HEK293 (cell line): ENCODE measurements around the gene CALML3.

ENCODE experiments used
- CTCF ChIA-PET: fragments of 350-600 bp; formaldehyde crosslinking; extraction: SDS; loops from one replicate; lab custom pipeline; 2021; ENCODE audit warnings: antibody characterized with exemption; lab: Yijun Ruan, JAX
- POLR2A ChIA-PET: fragments of 300-600 bp; formaldehyde crosslinking; extraction: SDS; loops from one replicate; lab custom pipeline; 2020; ENCODE audit warnings: antibody characterized with exemption, inconsistent platforms; lab: Yijun Ruan, JAX
- H3K27ac ChIP-seq: fragments of 200-500 bp; sonication (Bioruptor generic); 2 replicates; pipeline ENCODE4 v1.5.1; 2014; ENCODE audit warnings: low read depth, low read length, control low read depth, inconsistent platforms; ENCODE audit errors: extremely low read depth
- H3K36me3 ChIP-seq, 2 experiments: fragments of 200-500 bp in 1 of 2; sonication (Bioruptor generic) in 1 of 2; 1 replicate in 1 of 2; 2 replicates in 1 of 2; pipeline ENCODE4 v1.5.1; 2014 to 2017; ENCODE audit warnings: inconsistent platforms in 2 of 2, low read length in 2 of 2; ENCODE audit not compliant: control insufficient read depth in 2 of 2, insufficient read depth in 1 of 2
- H3K4me1 ChIP-seq: fragments of 200-500 bp; sonication (Bioruptor generic); 2 replicates; pipeline ENCODE4 v1.5.1; 2014; ENCODE audit warnings: mild to moderate bottlenecking, low read length, inconsistent platforms; ENCODE audit not compliant: control insufficient read depth, insufficient read depth
- H3K4me3 ChIP-seq: 2 replicates; pipeline ENCODE4 v1.5.1; 2011; ENCODE audit warnings: low read depth, mild to moderate bottlenecking, control low read depth, low read length, moderate library complexity
- H3K9me3 ChIP-seq: fragments of 200-500 bp; sonication (Bioruptor generic); 2 replicates; pipeline ENCODE4 v1.5.1; 2014; ENCODE audit warnings: low read depth, low read length, inconsistent platforms; ENCODE audit not compliant: control insufficient read depth, insufficient read depth
- FEZF1 ChIP-seq: fragments of 450-650 bp; formaldehyde crosslinking; IDR thresholded peaks from 2 replicates; pipeline ENCODE4 v1.5.1; 2016; ENCODE audit warnings: missing biosample characterization, missing genetic modification characterization
- MEIS1 ChIP-seq: sonication (generic); formaldehyde crosslinking; IDR thresholded peaks from 2 replicates; pipeline ENCODE4 v1.8.1; 2022; ENCODE audit warnings: missing genetic modification reagents, mild to moderate bottlenecking, borderline replicate concordance
- OSR2 ChIP-seq: fragments of 450-650 bp; formaldehyde crosslinking; IDR thresholded peaks from 2 replicates; pipeline ENCODE4 v1.5.1; 2016; ENCODE audit warnings: missing biosample characterization, missing genetic modification characterization
- OVOL3 ChIP-seq: fragments of 450-650 bp; formaldehyde crosslinking; IDR thresholded peaks from 2 replicates; pipeline ENCODE4 v1.5.1; 2016; ENCODE audit warnings: missing biosample characterization, missing genetic modification characterization
- SP7 ChIP-seq: fragments of 450-650 bp; formaldehyde crosslinking; IDR thresholded peaks from 2 replicates; pipeline ENCODE4 v1.5.1; 2016; ENCODE audit warnings: missing biosample characterization, missing genetic modification characterization
- ZBTB48 ChIP-seq: fragments of 450-650 bp; formaldehyde crosslinking; IDR thresholded peaks from 2 replicates; pipeline ENCODE4 v1.5.1; 2016; ENCODE audit warnings: missing biosample characterization, missing genetic modification characterization
- ZNF248 ChIP-seq: fragments of 450-650 bp; formaldehyde crosslinking; IDR thresholded peaks from 2 replicates; pipeline ENCODE4 v1.5.1; 2017; ENCODE audit warnings: missing biosample characterization, missing genetic modification characterization
- ZNF555 ChIP-seq: fragments of 450-650 bp; formaldehyde crosslinking; conservative IDR thresholded peaks from 2 replicates; pipeline ENCODE4 v1.5.1; 2017; ENCODE audit warnings: missing biosample characterization, mild to moderate bottlenecking, missing genetic modification characterization, inconsistent platforms
- ZSCAN16 ChIP-seq: fragments of 450-650 bp; formaldehyde crosslinking; IDR thresholded peaks from 2 replicates; pipeline ENCODE4 v1.5.1; 2016; ENCODE audit warnings: missing biosample characterization, missing genetic modification characterization
- ZSCAN30 ChIP-seq: fragments of 450-650 bp; IDR thresholded peaks from 2 replicates; pipeline ENCODE4 v1.5.1; 2018; ENCODE audit warnings: missing biosample characterization, mild to moderate bottlenecking, missing genetic modification characterization, moderate library complexity
- TF ChIP-seq, protein P1 (sequence below): fragments of 450-650 bp; formaldehyde crosslinking; conservative IDR thresholded peaks from 2 replicates; pipeline ENCODE4 v1.5.1; 2016; ENCODE audit warnings: low read depth, missing biosample characterization, missing genetic modification characterization
- TF ChIP-seq, protein P2 (sequence below): fragments of 450-650 bp; formaldehyde crosslinking; IDR thresholded peaks from 2 replicates; pipeline ENCODE4 v1.5.1; 2017; ENCODE audit warnings: missing biosample characterization, missing genetic modification characterization
- TF ChIP-seq, protein P3 (sequence below): fragments of 450-650 bp; formaldehyde crosslinking; IDR thresholded peaks from 2 replicates; pipeline ENCODE4 v1.5.1; 2016; ENCODE audit warnings: missing biosample characterization, missing genetic modification characterization
- TF ChIP-seq, protein P4 (sequence below): fragments of 450-650 bp; formaldehyde crosslinking; IDR thresholded peaks from 2 replicates; pipeline ENCODE4 v1.5.1; 2016; ENCODE audit warnings: missing biosample characterization, missing genetic modification characterization, borderline replicate concordance
- TF ChIP-seq, protein P5 (sequence below): fragments of 450-650 bp; formaldehyde crosslinking; IDR thresholded peaks from 2 replicates; pipeline ENCODE4 v1.5.0; 2017; ENCODE audit warnings: missing biosample characterization, missing genetic modification characterization, borderline replicate concordance

Gene CALML3

DNA sequence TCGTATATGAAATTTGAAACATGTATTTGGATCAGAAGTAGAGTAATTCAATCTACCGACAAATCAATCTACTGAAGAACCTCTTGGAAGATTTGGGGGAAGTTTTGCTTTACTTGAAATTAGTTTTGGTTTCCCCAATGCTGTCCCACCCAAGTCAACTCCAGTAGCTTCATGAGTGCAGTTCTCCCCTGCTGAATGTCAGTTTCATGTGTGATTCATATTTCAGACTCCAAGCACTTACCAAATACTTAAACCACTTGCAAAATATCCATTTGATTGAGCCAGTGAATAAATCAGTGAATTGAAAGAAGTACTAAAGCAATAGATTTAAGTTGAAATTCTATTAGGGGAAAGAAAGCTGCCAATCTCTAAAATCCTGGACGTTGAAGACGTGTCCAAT is 34.7 kb upstream of the CALML3 start (continued):
- TF ChIP-seq, protein P1, sequence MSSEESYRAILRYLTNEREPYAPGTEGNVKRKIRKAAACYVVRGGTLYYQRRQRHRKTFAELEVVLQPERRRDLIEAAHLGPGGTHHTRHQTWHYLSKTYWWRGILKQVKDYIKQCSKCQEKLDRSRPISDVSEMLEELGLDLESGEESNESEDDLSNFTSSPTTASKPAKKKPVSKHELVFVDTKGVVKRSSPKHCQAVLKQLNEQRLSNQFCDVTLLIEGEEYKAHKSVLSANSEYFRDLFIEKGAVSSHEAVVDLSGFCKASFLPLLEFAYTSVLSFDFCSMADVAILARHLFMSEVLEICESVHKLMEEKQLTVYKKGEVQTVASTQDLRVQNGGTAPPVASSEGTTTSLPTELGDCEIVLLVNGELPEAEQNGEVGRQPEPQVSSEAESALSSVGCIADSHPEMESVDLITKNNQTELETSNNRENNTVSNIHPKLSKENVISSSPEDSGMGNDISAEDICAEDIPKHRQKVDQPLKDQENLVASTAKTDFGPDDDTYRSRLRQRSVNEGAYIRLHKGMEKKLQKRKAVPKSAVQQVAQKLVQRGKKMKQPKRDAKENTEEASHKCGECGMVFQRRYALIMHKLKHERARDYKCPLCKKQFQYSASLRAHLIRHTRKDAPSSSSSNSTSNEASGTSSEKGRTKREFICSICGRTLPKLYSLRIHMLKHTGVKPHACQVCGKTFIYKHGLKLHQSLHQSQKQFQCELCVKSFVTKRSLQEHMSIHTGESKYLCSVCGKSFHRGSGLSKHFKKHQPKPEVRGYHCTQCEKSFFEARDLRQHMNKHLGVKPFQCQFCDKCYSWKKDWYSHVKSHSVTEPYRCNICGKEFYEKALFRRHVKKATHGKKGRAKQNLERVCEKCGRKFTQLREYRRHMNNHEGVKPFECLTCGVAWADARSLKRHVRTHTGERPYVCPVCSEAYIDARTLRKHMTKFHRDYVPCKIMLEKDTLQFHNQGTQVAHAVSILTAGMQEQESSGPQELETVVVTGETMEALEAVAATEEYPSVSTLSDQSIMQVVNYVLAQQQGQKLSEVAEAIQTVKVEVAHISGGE (tag by site-specific recombination): no peak
- TF ChIP-seq, protein P2, sequence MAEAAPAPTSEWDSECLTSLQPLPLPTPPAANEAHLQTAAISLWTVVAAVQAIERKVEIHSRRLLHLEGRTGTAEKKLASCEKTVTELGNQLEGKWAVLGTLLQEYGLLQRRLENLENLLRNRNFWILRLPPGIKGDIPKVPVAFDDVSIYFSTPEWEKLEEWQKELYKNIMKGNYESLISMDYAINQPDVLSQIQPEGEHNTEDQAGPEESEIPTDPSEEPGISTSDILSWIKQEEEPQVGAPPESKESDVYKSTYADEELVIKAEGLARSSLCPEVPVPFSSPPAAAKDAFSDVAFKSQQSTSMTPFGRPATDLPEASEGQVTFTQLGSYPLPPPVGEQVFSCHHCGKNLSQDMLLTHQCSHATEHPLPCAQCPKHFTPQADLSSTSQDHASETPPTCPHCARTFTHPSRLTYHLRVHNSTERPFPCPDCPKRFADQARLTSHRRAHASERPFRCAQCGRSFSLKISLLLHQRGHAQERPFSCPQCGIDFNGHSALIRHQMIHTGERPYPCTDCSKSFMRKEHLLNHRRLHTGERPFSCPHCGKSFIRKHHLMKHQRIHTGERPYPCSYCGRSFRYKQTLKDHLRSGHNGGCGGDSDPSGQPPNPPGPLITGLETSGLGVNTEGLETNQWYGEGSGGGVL (tag by site-specific recombination): no peak
- no peak for TF ChIP-seq ZSCAN30 (tag by site-specific recombination)

DNA sequence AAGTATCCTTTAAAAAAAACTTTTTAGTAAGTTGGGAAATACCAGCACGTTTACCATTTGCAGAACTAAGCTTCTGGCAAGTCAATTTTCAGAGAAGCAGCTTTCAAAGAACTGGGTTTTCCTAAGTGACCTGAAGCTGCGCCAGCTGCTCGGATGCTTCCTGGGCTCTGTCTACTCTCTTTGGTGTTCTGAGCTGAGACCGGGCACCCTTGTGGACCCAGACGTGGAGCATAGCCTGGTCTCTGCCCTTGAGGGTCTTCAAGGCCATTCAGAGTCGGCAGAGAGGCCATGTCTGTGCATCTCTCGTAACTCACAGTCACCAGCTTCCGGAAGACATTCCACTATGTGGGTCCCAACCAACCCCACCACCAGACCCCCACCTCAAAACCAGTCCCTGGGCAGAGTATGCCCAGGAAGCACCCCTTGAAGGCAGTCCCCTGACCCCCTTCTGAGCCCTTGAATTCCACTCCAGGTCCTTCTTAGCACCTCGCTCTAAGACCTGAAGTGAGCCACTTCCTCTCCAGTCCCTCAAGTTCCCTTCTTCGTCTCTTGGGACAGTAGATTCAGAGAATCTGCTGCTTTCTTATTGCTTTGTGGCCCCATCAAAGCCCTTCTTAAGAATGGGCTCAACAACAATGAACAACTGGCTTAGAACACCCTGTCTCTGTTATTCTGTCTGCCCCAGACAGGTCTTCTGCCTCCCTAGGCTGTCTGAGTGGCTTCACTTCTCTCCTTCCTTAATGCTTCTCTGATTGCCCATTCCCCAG is 33.9 kb upstream of the CALML3 start:
- ChIA-PET POLR2A (no interaction called here), CTCF (interaction anchor here (1.2 kb wide), 1 partner anchor 139 kb away, joined by 3 read pairs; no protein-coding TSS in a partner anchor)
- no peak overlapping the region for H3K27ac ChIP-seq
- H3K4me3 ChIP-seq: no peak overlapping the region
- no peaks in the 10 kb centered on the region for H3K36me3 ChIP-seq
- H3K4me1 ChIP-seq: no peaks in the 10 kb centered on the region
- TF ChIP-seq ZBTB48 (tag by site-specific recombination) (no peak), ZNF248 (tag by site-specific recombination) (no peak), OSR2 (tag by site-specific recombination) (no peak), OVOL3 (tag by site-specific recombination) (no peak)
- TF ChIP-seq, protein P3, sequence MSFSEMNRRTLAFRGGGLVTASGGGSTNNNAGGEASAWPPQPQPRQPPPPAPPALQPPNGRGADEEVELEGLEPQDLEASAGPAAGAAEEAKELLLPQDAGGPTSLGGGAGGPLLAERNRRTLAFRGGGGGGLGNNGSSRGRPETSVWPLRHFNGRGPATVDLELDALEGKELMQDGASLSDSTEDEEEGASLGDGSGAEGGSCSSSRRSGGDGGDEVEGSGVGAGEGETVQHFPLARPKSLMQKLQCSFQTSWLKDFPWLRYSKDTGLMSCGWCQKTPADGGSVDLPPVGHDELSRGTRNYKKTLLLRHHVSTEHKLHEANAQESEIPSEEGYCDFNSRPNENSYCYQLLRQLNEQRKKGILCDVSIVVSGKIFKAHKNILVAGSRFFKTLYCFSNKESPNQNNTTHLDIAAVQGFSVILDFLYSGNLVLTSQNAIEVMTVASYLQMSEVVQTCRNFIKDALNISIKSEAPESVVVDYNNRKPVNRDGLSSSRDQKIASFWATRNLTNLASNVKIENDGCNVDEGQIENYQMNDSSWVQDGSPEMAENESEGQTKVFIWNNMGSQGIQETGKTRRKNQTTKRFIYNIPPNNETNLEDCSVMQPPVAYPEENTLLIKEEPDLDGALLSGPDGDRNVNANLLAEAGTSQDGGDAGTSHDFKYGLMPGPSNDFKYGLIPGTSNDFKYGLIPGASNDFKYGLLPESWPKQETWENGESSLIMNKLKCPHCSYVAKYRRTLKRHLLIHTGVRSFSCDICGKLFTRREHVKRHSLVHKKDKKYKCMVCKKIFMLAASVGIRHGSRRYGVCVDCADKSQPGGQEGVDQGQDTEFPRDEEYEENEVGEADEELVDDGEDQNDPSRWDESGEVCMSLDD (tag by site-specific recombination): no peak
- TF ChIP-seq, all 188 proteins: peak for 0
- no peaks in the 10 kb centered on the region for H3K9me3 ChIP-seq

DNA sequence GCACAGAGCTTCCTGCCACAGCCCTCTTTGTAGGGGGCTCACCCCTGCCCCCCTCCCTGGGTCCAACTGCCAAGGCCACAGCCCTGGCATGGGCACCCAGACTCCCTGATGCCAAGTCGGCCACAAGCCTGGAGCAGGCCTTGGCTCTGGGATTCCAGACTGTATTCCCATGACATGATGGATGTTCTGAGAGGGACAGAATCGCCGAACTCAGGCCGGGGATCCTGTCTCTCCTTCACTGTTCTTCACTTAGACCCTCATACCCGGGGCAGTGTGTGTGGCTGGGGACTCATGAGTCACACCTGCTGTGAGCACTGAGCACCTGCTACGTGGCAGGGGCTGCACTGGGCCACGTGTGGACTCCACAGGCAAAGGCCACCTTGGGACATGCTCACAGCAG is 33.3 kb upstream of the CALML3 start:
- POLR2A ChIA-PET: no interaction called here
- no peak overlapping the region for H3K27ac ChIP-seq
- CTCF ChIA-PET: interaction anchor here (1.2 kb wide), 1 partner anchor 139 kb away, joined by 3 read pairs; no protein-coding TSS in a partner anchor
- H3K36me3 ChIP-seq: no peaks in the 10 kb centered on the region
- no peak overlapping the region for H3K4me3 ChIP-seq
- no peaks in the 10 kb centered on the region for H3K9me3 ChIP-seq
- no peaks in the 10 kb centered on the region for H3K4me1 ChIP-seq
- TF ChIP-seq ZNF555 (tag by site-specific recombination) (no peak), SP7 (tag by site-specific recombination) (no peak), ZSCAN16 (no peak), FEZF1 (tag by site-specific recombination) (no peak), MEIS1 (CRISPR knock-in tag) (no peak)
- TF ChIP-seq, protein P4, sequence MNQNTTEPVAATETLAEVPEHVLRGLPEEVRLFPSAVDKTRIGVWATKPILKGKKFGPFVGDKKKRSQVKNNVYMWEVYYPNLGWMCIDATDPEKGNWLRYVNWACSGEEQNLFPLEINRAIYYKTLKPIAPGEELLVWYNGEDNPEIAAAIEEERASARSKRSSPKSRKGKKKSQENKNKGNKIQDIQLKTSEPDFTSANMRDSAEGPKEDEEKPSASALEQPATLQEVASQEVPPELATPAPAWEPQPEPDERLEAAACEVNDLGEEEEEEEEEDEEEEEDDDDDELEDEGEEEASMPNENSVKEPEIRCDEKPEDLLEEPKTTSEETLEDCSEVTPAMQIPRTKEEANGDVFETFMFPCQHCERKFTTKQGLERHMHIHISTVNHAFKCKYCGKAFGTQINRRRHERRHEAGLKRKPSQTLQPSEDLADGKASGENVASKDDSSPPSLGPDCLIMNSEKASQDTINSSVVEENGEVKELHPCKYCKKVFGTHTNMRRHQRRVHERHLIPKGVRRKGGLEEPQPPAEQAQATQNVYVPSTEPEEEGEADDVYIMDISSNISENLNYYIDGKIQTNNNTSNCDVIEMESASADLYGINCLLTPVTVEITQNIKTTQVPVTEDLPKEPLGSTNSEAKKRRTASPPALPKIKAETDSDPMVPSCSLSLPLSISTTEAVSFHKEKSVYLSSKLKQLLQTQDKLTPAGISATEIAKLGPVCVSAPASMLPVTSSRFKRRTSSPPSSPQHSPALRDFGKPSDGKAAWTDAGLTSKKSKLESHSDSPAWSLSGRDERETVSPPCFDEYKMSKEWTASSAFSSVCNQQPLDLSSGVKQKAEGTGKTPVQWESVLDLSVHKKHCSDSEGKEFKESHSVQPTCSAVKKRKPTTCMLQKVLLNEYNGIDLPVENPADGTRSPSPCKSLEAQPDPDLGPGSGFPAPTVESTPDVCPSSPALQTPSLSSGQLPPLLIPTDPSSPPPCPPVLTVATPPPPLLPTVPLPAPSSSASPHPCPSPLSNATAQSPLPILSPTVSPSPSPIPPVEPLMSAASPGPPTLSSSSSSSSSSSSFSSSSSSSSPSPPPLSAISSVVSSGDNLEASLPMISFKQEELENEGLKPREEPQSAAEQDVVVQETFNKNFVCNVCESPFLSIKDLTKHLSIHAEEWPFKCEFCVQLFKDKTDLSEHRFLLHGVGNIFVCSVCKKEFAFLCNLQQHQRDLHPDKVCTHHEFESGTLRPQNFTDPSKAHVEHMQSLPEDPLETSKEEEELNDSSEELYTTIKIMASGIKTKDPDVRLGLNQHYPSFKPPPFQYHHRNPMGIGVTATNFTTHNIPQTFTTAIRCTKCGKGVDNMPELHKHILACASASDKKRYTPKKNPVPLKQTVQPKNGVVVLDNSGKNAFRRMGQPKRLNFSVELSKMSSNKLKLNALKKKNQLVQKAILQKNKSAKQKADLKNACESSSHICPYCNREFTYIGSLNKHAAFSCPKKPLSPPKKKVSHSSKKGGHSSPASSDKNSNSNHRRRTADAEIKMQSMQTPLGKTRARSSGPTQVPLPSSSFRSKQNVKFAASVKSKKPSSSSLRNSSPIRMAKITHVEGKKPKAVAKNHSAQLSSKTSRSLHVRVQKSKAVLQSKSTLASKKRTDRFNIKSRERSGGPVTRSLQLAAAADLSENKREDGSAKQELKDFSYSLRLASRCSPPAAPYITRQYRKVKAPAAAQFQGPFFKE: no peak
- TF ChIP-seq, protein P5, sequence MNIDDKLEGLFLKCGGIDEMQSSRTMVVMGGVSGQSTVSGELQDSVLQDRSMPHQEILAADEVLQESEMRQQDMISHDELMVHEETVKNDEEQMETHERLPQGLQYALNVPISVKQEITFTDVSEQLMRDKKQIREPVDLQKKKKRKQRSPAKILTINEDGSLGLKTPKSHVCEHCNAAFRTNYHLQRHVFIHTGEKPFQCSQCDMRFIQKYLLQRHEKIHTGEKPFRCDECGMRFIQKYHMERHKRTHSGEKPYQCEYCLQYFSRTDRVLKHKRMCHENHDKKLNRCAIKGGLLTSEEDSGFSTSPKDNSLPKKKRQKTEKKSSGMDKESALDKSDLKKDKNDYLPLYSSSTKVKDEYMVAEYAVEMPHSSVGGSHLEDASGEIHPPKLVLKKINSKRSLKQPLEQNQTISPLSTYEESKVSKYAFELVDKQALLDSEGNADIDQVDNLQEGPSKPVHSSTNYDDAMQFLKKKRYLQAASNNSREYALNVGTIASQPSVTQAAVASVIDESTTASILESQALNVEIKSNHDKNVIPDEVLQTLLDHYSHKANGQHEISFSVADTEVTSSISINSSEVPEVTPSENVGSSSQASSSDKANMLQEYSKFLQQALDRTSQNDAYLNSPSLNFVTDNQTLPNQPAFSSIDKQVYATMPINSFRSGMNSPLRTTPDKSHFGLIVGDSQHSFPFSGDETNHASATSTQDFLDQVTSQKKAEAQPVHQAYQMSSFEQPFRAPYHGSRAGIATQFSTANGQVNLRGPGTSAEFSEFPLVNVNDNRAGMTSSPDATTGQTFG: no peak
